ENCODE measurements around the gene ZNF281.

GRCh38 chr1:200386416-200386815 lies 23.4 kb downstream of the ZNF281 start:
- TF ChIP-seq CTCF (IDR thresholded peaks at IDR 0.05) (no peak), POLR2A (IDR thresholded peaks at IDR 0.05) (no peak)

Measured in Peyer's patch (tissue), 4 donors.